T-helper 1 cell treated with Interleukin-12 subunit alpha and Interleukin-12 subunit beta and Interleukin-4 antibody, amounts not matched to agents 30 μg/mL and 1 μg/mL, for 36 hours (primary cell): Measurements from ENCODE around the gene TRABD2B.

ENCODE experiments used
- H3K27ac Mint-ChIP-seq: one replicate; pipeline ENCODE4 v1.8.0; 2021; ENCODE audit warnings: mild to moderate bottlenecking, mixed read lengths
- H3K27me3 Mint-ChIP-seq: one replicate; pipeline ENCODE4 v1.8.0; 2021; ENCODE audit warnings: low read depth, mixed read lengths
- H3K36me3 Mint-ChIP-seq: one replicate; pipeline ENCODE4 v1.8.0; 2021; ENCODE audit warnings: low read depth, mixed read lengths
- H3K4me1 Mint-ChIP-seq: one replicate; pipeline ENCODE4 v1.8.0; 2021; ENCODE audit warnings: low read depth, mixed read lengths
- H3K4me3 Mint-ChIP-seq: one replicate; pipeline ENCODE4 v1.8.0; 2021; ENCODE audit warnings: mild to moderate bottlenecking, moderate library complexity, mixed read lengths
- H3K9me3 Mint-ChIP-seq: one replicate; pipeline ENCODE4 v1.8.0; 2021; ENCODE audit warnings: mixed read lengths

The TRABD2B gene

DNA sequence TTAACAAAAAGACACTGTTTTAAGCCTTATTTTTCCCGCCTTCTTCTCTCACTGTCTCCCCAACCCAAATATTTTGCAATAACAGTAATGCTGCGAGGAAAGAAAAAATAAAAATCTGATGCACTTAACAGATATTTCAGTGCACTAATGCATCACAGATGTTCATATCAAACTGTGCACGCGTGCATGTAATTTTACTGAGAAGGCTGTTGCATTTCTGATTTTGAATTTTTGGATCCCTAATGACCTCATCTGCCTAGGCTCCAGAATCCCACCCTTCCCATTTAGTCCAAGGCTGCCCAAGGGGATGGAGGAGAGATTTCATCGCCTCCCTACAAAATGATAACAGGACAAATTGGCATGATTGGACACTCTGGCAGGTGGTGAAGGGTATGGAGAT lies 5.5 kb downstream of the TRABD2B start:
- Mint-ChIP-seq H3K27ac (no peak overlapping the region), H3K36me3 (no peaks in the 10 kb centered on the region), H3K27me3 (peaks cover 31% of the 10 kb centered on the region), H3K9me3 (no peaks in the 10 kb centered on the region), H3K4me3 (no peak overlapping the region), H3K4me1 (peaks cover 4% of the 10 kb centered on the region)

DNA sequence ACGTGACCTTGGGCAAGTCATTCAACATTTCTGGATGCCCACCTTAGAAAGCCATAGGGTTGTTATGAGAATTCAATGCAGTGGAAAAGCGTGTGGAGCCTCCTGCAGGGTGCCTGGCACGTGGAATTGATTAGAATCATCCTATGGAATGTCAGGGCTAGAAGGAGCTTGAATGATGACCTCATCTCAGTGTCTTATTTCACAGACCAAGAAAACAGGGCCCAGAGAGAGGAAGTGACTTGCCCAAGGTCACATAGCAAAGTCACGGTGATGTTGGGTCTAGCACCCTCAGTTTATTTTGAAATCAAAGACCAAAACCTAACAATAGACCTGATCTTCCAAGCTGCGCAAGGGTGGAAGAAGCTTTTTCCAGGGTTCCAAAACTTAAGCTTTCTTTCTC lies 6.0 kb downstream of the TRABD2B start:
- H3K4me1 Mint-ChIP-seq, result peaks cover 3% of the 10 kb centered on the region
- no peak overlapping the region for H3K27ac Mint-ChIP-seq
- peaks cover 33% of the 10 kb centered on the region for H3K27me3 Mint-ChIP-seq

DNA sequence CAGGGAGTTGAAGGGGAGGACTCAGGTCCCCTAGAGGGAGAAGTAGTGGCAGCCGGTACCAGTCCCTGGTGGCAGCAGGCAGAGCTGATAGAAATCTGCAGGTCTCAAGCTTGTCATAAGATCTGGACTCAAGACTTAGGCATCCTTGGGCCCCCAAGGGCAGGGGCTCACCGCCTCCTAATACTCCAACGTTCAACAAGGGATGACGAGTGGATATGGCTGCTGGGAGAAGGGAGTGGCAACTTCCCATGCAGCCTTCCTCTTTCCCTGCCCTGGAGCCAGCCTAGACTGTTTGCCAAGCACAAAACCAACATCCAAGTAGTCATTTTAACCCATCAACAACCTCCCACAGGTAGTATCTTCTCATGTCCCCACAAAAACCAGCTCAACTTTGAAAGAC lies 6.9 kb downstream of the TRABD2B start:
- Mint-ChIP-seq H3K27ac (no peak overlapping the region), H3K4me1 (no peaks in the 10 kb centered on the region), H3K27me3 (peaks cover 33% of the 10 kb centered on the region), H3K4me3 (no peak overlapping the region), H3K9me3 (no peaks in the 10 kb centered on the region), H3K36me3 (no peaks in the 10 kb centered on the region)

More for the DNA sequence above, 6.0 kb downstream of the TRABD2B start:
- Mint-ChIP-seq H3K9me3 (no peaks in the 10 kb centered on the region), H3K36me3 (no peaks in the 10 kb centered on the region), H3K4me3 (no peak overlapping the region)

DNA sequence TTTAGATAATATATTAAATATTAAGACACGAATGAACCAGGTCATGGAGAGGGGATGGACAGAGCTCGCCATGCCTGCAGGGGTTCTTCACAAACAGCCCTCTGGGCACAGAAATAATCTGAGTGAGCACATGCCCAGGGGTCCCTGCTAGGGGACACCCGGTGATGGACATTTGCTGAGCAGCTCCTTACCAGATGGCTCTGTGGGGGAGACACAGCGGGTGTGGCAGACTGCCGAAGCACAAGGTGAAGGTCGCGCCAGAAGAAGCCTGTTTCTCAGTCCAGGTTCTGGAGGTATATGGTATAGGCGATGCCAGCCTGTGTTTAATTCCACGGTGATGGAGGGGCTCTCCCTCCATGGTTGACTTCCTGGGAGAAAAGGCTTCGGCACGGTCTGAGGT lies 9.6 kb downstream of the TRABD2B start:
- H3K27me3 Mint-ChIP-seq, result peaks cover 43% of the 10 kb centered on the region
- H3K4me1 Mint-ChIP-seq, result peaks cover 3% of the 10 kb centered on the region
- no peaks in the 10 kb centered on the region for H3K36me3 Mint-ChIP-seq
- no peaks in the 10 kb centered on the region for H3K9me3 Mint-ChIP-seq
- no peak overlapping the region for H3K4me3 Mint-ChIP-seq
- H3K27ac Mint-ChIP-seq, result no peak overlapping the region

DNA sequence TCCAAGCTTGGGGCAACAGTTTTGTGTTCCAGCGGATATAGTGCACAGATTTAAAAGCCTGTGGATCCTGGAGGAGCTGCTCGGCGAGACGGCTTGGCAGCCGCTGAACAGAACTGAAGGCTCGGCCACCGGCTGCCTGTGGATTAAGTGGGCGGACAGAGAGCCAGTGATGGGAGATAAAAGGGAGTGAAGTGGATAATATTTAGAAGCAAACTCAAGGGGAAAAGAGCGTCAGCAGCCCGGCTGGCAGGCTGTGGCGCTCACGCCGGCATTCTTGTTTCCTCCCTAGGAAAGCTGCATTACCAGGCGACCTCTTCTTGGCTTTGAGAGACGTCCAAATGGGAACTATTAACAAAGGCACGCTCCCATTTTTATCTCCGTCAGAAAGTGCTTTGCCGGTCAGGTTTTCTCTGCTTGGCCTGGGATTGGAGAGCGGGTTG lies 10.4 kb downstream of the TRABD2B start:
- no peaks in the 10 kb centered on the region for H3K9me3 Mint-ChIP-seq
- H3K27ac Mint-ChIP-seq, result no peak overlapping the region
- H3K4me3 Mint-ChIP-seq, result no peak overlapping the region
- peaks cover 3% of the 10 kb centered on the region for H3K4me1 Mint-ChIP-seq
- H3K27me3 Mint-ChIP-seq, result peaks cover 43% of the 10 kb centered on the region
- H3K36me3 Mint-ChIP-seq, result no peaks in the 10 kb centered on the region

DNA sequence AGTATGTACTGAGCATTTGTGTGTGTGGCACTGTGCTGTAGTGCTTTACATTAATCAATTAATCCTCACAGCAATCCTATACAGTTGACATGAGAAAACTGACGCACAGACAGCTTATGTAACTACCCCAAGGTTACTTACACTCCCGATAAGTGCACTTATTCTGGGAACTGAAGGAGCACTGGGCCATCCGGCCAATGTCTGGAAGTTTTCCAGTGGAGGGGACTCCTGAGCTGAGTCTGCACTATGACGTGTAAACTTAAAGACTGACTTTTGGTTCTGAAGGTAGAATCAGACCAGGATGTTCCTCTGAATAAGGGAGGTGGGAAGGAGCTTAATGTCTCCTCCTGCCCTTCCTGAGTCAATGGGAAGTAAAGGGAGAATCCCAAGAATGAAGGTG lies 12.2 kb downstream of the TRABD2B start:
- Mint-ChIP-seq H3K9me3 (no peaks in the 10 kb centered on the region), H3K36me3 (no peaks in the 10 kb centered on the region), H3K4me1 (peaks cover 3% of the 10 kb centered on the region), H3K27me3 (peaks cover 39% of the 10 kb centered on the region), H3K4me3 (no peak overlapping the region), H3K27ac (no peak overlapping the region)

DNA sequence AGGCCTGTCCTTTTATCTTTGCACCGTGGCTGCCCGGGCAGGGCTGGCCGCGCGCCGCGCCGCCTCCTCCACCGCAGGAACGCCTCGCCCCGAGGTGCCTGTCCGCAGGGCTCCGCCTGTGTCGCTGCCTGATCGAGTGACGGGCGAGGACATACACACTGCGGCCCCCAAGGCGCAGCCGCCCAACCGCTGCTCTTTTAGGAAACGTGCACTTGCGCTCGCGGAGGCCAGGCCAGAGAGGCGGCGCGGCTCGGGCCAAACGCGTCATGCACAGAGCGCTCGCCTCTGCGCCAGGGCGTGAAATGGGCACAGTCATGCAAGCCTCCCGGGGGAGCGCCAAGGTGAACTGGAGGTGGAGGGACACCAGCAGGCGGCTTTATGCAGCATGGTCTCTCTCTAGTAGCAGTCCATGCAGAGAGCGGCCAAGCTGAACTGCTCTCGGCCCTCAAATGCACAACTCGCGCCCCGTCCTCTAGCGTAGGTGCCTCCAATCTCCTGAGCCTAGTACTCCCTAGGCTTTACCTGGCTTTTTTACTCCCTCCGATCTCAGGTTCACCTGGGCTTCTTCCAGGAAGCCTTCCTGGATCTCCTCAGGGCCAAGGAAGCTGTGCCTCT lies 12.9 kb downstream of the TRABD2B start:
- H3K4me3 Mint-ChIP-seq, result no peak overlapping the region

DNA sequence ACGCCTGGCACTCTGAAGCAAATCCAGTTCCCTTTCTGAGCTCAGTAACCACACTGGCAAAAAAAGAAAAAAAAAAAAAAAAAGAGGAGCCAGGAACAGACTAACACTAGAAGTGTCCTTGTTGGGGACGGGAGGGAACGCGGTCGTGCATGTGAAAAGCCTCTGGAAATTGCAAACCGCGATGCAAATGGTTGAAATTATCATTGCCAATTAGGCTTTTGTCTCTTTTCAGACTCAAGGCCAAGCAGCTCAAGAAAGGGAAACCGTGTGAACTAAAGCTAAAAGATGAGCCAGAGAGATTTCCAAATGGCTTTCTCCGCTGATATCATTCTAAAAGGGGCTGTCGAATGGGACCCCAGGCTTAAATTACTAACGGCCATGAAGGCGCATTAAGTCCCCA lies 13.5 kb downstream of the TRABD2B start:
- Mint-ChIP-seq H3K27ac (no peak overlapping the region), H3K9me3 (no peaks in the 10 kb centered on the region), H3K36me3 (no peaks in the 10 kb centered on the region), H3K27me3 (peaks cover 39% of the 10 kb centered on the region), H3K4me3 (no peak overlapping the region), H3K4me1 (peaks cover 3% of the 10 kb centered on the region)

More for the DNA sequence above, 12.9 kb downstream of the TRABD2B start:
- Mint-ChIP-seq H3K4me1 (peaks cover 3% of the 10 kb centered on the region), H3K27me3 (peaks cover 39% of the 10 kb centered on the region), H3K9me3 (no peaks in the 10 kb centered on the region), H3K36me3 (no peaks in the 10 kb centered on the region), H3K27ac (no peak overlapping the region)

DNA sequence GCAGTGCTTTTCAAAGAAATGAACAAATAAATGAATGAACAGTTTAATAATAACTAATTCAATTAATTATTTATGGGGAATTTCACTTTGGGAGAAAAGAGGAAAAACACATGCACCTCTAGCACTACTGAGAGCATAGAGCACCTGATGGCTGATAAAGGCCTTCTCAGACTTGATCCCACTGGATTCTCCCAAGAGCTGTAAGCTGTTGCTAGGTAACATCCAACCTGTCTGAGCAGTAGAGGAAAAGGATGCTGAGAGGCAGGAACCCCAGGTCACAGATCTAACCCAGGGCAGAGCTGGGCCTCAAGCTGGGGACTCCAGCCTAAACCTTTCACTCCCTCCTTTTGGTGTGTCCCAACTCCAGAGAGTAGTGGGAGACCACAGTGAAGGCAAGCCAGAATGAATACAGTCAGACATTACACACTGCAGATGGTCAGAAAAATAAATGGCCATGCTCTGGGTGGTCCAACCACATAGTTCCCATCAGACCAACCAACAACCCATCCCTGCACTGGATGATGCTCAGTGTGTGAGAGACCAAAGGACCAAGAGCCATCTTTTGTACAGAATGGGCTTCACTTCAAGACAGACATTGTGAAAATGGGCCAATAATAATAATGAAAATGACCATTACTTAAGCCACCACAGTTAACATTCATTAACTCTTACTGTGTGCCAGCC lies 15.4 kb downstream of the TRABD2B start:
- Mint-ChIP-seq H3K27ac (no peak overlapping the region), H3K36me3 (no peaks in the 10 kb centered on the region), H3K4me3 (no peak overlapping the region), H3K9me3 (no peaks in the 10 kb centered on the region), H3K27me3 (peaks cover 39% of the 10 kb centered on the region), H3K4me1 (peaks cover 3% of the 10 kb centered on the region)

DNA sequence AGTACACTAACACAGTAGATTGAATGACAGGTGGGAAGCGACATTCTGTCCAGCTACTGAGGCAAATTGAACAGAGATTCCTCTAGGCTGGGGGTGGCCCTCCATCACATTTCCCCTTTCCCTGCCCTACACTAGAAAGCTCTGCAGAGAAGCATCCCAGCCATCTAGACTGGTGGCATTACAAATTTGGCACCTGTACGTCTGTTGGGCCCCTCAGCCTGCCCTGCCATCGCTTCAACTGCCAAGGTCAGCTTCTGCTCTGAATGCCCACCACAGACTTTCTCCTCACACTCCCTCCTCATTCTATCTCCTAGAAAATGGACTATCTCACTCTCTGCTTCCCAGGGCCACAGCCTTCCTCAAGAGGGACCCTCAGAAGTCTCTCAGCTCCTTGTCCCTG lies 16.7 kb downstream of the TRABD2B start:
- no peaks in the 10 kb centered on the region for H3K36me3 Mint-ChIP-seq
- peaks cover 28% of the 10 kb centered on the region for H3K27me3 Mint-ChIP-seq
- peaks cover 3% of the 10 kb centered on the region for H3K4me1 Mint-ChIP-seq
- no peaks in the 10 kb centered on the region for H3K9me3 Mint-ChIP-seq
- H3K4me3 Mint-ChIP-seq, result no peak overlapping the region
- H3K27ac Mint-ChIP-seq, result no peak overlapping the region

DNA sequence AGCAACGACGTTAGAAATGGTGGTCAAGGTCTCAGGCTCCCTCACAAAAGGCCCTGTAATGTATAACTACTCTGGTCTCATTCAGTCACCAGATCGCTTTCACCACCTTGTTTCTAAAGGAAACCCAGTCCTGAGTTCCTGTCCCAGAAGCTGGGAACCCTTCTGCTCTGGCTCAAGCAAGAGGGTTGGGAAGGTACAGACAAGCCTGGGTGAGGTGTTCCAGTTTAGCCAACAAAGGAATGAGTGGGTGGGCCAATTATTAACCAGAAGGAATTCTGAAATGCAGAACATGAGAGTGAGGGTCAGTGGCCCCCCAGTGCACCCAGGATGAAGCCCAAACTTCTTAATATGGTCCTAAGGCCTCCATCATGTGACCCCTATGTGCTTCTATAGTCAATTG lies 17.5 kb downstream of the TRABD2B start:
- Mint-ChIP-seq H3K27ac (no peak overlapping the region), H3K9me3 (no peaks in the 10 kb centered on the region), H3K4me3 (no peak overlapping the region), H3K4me1 (peaks cover 2% of the 10 kb centered on the region), H3K36me3 (no peaks in the 10 kb centered on the region), H3K27me3 (peaks cover 22% of the 10 kb centered on the region)

DNA sequence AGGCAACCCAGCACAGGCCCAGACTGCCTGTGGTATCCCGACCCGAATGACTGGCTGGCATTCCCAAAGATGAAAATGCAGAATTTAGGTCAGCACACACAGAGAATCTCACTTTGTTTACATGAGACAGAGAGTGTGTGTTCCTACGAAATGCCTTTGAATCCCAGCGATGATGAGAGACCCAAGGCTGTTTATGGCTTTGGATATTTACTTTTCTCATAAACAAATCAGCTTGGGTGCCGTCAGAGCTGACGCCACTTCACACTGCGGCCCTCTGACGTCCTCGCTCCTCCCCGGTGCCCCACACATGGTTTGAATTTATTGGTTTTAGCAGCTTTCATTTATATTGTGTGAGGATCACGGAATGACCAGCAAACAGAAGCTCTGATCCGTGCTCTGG lies 18.7 kb downstream of the TRABD2B start:
- Mint-ChIP-seq H3K27me3 (peaks cover 12% of the 10 kb centered on the region), H3K9me3 (no peaks in the 10 kb centered on the region), H3K4me3 (no peak overlapping the region), H3K27ac (no peak overlapping the region), H3K4me1 (no peaks in the 10 kb centered on the region), H3K36me3 (no peaks in the 10 kb centered on the region)

DNA sequence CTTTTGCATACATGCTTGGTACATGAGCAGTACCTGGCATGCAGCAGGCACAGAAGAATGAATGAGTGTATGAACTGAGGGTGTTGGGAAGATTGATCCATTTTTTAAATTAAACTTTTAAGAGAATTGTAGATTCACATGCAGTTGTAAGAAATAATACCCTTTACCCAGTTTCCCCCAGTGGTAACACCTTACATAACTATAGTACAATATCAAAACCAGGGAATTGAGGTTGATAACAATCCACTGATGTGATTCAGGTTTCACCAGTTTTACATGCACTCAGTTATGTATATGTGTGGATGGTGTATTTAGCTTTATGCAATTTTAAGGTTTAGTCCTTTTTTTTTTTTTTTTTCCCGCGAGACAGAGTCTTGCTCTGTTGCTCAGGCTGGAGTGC lies 20.5 kb downstream of the TRABD2B start:
- H3K27ac Mint-ChIP-seq, result no peak overlapping the region
- H3K36me3 Mint-ChIP-seq, result no peaks in the 10 kb centered on the region
- H3K4me3 Mint-ChIP-seq, result no peak overlapping the region
- H3K27me3 Mint-ChIP-seq, result peaks cover 4% of the 10 kb centered on the region
- H3K9me3 Mint-ChIP-seq, result no peaks in the 10 kb centered on the region
- no peaks in the 10 kb centered on the region for H3K4me1 Mint-ChIP-seq

DNA sequence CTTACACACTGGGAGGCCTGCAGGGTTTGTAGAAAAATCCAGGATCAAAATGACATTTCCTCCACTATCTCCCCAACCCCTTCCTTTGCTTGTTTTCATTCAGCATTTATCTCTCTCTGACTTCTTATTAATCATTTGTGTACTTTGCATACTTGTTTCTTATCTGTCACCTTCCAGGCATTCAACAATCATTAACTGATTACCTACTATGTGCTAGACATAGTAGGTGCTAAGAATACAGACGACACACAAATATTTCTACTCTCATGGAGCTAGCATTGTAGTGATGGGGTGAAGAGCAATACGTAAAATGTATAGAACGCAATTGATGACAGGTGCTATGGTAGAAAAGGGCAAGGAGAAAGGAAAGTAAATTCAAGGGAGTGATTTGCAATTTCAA lies 20.9 kb downstream of the TRABD2B start:
- Mint-ChIP-seq H3K27ac (no peak overlapping the region), H3K4me3 (no peak overlapping the region), H3K27me3 (peaks cover 4% of the 10 kb centered on the region), H3K9me3 (no peaks in the 10 kb centered on the region), H3K4me1 (no peaks in the 10 kb centered on the region), H3K36me3 (no peaks in the 10 kb centered on the region)

DNA sequence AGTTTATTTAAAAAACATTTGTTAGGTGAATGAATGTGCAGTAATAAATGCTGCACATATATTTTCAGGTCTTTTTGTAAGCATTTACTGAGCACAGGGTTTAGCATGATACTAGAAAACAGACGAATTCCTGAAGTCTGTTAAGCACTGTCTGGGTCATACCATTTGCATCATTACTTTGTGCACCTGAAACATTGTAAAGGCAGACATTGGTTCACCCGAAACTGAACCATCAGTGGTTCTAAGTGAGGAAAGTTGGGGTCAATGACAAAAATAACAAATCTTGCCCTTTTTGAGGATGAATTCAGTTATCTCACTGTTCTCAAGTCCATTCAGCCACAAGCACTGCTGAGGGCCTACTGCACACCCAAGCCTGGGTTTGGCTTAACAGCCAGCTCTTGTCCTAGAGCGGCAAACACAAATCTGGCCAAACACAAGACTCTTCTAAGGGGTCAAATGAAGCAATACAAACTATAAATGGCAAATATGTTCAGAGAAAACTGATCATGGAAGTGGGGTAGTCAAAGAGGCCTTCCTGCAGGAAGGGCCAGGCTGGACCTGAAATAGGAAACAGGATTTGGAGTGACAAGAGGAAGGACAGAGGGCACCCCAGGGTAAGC lies 21.8 kb downstream of the TRABD2B start:
- Mint-ChIP-seq H3K36me3 (no peaks in the 10 kb centered on the region), H3K4me3 (no peak overlapping the region), H3K27me3 (peaks cover 4% of the 10 kb centered on the region), H3K27ac (no peak overlapping the region), H3K9me3 (no peaks in the 10 kb centered on the region), H3K4me1 (no peaks in the 10 kb centered on the region)
